Upper lobe of right lung (tissue), 1 donor: ENCODE results near the gene NUDT3. TPM values are rescaled to one million over a fixed set of nuclear protein-coding genes. Genes with fewer than 3 reads are reported as not detected.
"Not testable (repeated sequence)": the region's sequence is repeated elsewhere in the genome, so short reads cannot be mapped to it uniquely, and the experiment has no call there.

Experiments used
- ATAC-seq: fragments of 200-7000 bp; cut with Tn5 transposase; one replicate; pipeline ENCODE4 v1.9.1; 2020; ENCODE audit warnings: mild to moderate bottlenecking, moderate library complexity
- DNase-seq: peaks from one replicate; pipeline ENCODE4 v3.0.0-alpha.2; 2020
- H3K27ac ChIP-seq: fragments of 200-600 bp; one replicate; pipeline ENCODE4 v1.8.0; 2022
- H3K27me3 ChIP-seq: fragments of 200-600 bp; one replicate; pipeline ENCODE4 v1.8.0; 2022; ENCODE audit warnings: mild to moderate bottlenecking
- H3K36me3 ChIP-seq: fragments of 200-600 bp; one replicate; pipeline ENCODE4 v1.8.0; 2022
- H3K4me1 ChIP-seq: fragments of 200-600 bp; one replicate; pipeline ENCODE4 v1.8.0; 2022
- H3K4me3 ChIP-seq: fragments of 200-600 bp; one replicate; pipeline ENCODE4 v1.8.0; 2022; ENCODE audit warnings: mild to moderate bottlenecking
- H3K9me3 ChIP-seq: fragments of 200-600 bp; one replicate; pipeline ENCODE4 v1.8.0; 2022
- intact Hi-C: fragments of 100-400 bp; cut with DNase I; formaldehyde crosslinking; loops from one replicate; pipeline ENCODE4 v1.11.0; 2022
- total RNA-seq: library from RNA; stranded (reverse); fragmentation: NEBNext Ultra II Directional; extraction: Animal tissue kit (Norgen Biotek cat#: 25700); gene quantifications from one replicate; pipeline ENCODE4 v1.2.1, GENCODE V29; 2021
- TF ChIP-seq, protein P1 (sequence below): fragments of 200-600 bp; IDR thresholded peaks from one replicate; pipeline ENCODE4 v1.8.0; 2022; ENCODE audit warnings: antibody characterized with exemption
- donor health status: DM: no; HTN: yes; CAD: no; lungs with severe emphysema.

NUDT3 gene
- total RNA-seq, 1 donor from 2014 or later, result 29.1 TPM

DNA sequence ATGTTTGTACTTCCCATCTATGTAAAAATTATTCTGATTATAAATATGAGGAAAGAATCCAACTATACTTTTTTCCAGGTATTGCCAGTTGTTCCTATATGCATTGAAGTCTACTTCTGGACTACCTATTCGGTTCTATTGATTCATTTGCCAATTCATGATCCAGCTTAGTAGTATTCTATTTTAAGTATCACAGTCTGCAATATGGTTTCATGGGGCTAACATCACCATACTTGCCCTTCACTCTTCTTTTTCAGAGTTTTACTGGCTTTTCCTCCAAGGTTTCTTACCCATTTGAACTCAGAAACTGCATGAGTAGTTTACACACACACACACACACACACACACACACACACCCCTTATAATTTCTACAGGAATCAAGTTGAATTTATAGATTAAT is 34.5 kb downstream of the NUDT3 start:
- intact Hi-C loops, result no loop called here

DNA sequence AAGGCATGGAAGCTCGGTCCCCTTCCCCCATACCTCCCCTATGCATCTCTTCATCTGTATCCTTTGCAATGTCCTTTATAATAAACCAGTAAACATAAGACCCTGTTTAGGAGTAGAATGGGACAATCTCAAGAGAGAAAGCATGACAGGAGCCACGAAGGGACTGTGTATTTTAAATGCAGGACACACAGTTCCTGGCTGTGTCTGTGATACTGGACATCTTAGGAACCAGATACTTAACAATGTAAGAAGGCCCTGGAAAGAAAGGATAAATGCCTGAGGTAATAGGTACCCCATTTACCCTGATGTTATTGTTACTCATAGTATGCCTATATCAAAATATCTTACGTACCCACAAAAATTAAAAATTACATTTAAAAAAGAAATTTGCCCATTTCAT is 36.6 kb downstream of the NUDT3 start:
- intact Hi-C loops, result no loop called here
- Histone ChIP-seq H3K4me1 (peaks cover 24% of the 10 kb centered on the region), H3K36me3 (no peaks in the 10 kb centered on the region), H3K4me3 (no peak overlapping the region), H3K27ac (no peak overlapping the region), H3K9me3 (no peaks in the 10 kb centered on the region), H3K27me3 (no peaks in the 10 kb centered on the region)
- DNase-seq (no peak), ATAC-seq (no peak)
- TF ChIP-seq, protein P1, sequence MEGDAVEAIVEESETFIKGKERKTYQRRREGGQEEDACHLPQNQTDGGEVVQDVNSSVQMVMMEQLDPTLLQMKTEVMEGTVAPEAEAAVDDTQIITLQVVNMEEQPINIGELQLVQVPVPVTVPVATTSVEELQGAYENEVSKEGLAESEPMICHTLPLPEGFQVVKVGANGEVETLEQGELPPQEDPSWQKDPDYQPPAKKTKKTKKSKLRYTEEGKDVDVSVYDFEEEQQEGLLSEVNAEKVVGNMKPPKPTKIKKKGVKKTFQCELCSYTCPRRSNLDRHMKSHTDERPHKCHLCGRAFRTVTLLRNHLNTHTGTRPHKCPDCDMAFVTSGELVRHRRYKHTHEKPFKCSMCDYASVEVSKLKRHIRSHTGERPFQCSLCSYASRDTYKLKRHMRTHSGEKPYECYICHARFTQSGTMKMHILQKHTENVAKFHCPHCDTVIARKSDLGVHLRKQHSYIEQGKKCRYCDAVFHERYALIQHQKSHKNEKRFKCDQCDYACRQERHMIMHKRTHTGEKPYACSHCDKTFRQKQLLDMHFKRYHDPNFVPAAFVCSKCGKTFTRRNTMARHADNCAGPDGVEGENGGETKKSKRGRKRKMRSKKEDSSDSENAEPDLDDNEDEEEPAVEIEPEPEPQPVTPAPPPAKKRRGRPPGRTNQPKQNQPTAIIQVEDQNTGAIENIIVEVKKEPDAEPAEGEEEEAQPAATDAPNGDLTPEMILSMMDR, result no peak

More for the DNA sequence above, 34.5 kb downstream of the NUDT3 start:
- H3K27me3 ChIP-seq, result no peaks in the 10 kb centered on the region
- no peaks in the 10 kb centered on the region for H3K36me3 ChIP-seq
- no peak overlapping the region for H3K27ac ChIP-seq
- DNase-seq (no peak), ATAC-seq (no peak)
- no peaks in the 10 kb centered on the region for H3K9me3 ChIP-seq
- peaks cover 16% of the 10 kb centered on the region for H3K4me1 ChIP-seq
- TF ChIP-seq, protein P1, result no peak
- no peak overlapping the region for H3K4me3 ChIP-seq

DNA sequence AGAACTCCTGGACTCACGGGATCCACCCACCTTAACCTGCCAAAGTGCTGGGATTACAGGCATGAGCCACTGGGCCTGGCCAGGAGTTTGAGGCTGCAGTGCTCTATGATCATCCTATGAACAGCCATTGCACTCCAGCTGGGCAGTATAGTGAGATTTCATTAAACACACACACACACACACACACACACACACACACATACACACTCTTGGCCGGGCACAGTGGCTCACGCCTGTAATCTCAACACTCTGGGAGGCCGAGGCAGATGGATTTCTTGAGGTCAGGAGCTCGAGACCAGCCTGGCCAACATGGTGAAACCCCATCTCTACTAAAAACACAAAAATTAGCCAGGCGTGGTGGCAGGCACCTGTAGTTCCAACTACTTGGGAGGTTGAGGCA is 38.2 kb downstream of the NUDT3 start:
- intact Hi-C loops, H3K4me3 ChIP-seq, H3K27me3 ChIP-seq, H3K36me3 ChIP-seq, ATAC-seq, H3K27ac ChIP-seq, H3K9me3 ChIP-seq, DNase-seq: not testable (repeated sequence)
- H3K4me1 ChIP-seq, result peaks cover 26% of the 10 kb centered on the region

DNA sequence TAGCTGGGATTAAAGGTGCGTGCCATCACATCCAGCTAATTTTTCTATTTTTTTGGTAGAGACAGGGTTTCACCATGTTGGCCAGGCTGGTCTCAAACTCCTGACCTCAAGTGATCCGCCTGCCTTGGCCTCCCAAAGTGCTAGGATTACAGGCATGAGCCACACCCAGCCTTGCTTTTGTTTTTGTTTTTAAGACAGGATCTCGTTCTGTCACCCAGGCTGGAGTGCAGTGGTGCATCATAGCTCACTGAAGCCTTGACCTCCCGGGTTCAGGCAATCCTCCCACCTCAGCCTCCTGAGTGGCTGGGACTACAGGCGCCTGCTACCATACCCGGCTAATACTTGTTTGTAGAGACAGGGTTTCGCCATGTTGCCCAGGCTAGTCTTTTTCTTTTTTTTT is 38.9 kb downstream of the NUDT3 start:
- H3K4me3 ChIP-seq, H3K27me3 ChIP-seq, H3K27ac ChIP-seq, intact Hi-C loops, H3K9me3 ChIP-seq, DNase-seq, H3K36me3 ChIP-seq, ATAC-seq: not testable (repeated sequence)
- H3K4me1 ChIP-seq, result peaks cover 24% of the 10 kb centered on the region

- no peak overlapping the region for H3K4me3 ChIP-seq
- DNase-seq (no peak), ATAC-seq (no peak)
- TF ChIP-seq, protein P1, result no peak
- no peak overlapping the region for H3K27ac ChIP-seq
- peaks cover 24% of the 10 kb centered on the region for H3K4me1 ChIP-seq
- intact Hi-C loops, result no loop called here
- H3K27me3 ChIP-seq, result no peaks in the 10 kb centered on the region
- no peaks in the 10 kb centered on the region for H3K9me3 ChIP-seq
- no peaks in the 10 kb centered on the region for H3K36me3 ChIP-seq
These were observed 40.0 kb downstream of the NUDT3 start for GRCh38 chr6:34352305-34352937.

DNA sequence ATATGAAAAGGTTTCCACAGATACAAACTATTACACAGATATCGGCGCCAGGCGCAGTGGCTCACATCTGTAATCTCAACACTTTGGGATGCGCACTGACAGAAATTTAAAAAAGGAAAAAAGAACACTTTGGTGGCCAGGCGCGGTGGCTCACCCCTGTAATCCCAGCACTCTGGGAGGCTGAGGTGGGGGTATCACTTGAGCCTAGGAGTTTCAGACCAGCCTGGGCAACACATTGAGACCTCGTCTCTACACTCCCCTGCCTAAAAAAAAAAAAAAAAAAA is 41.6 kb downstream of the NUDT3 start:
- DNase-seq, result no peak
- Histone ChIP-seq H3K36me3 (no peaks in the 10 kb centered on the region), H3K9me3 (no peaks in the 10 kb centered on the region), H3K4me3 (no peak overlapping the region), H3K27ac (no peak overlapping the region), H3K27me3 (no peaks in the 10 kb centered on the region), H3K4me1 (peaks cover 24% of the 10 kb centered on the region)
- TF ChIP-seq, protein P1, result no peak
- no peak for ATAC-seq
- intact Hi-C loops, result no loop called here
